Measurements from ENCODE around the gene AHI1. TPM values are rescaled to one million over a fixed set of nuclear protein-coding genes. Genes with fewer than 3 reads are reported as not detected.
A peak's percentile ranks its signal among the peaks of the same experiment; 100 is the strongest.

AHI1 gene
- total and polyA plus RNA-seq, 2 donors (not counting 1 experiment from before 2014, with no cell fraction given), result 8.3 to 61.7 TPM

DNA sequence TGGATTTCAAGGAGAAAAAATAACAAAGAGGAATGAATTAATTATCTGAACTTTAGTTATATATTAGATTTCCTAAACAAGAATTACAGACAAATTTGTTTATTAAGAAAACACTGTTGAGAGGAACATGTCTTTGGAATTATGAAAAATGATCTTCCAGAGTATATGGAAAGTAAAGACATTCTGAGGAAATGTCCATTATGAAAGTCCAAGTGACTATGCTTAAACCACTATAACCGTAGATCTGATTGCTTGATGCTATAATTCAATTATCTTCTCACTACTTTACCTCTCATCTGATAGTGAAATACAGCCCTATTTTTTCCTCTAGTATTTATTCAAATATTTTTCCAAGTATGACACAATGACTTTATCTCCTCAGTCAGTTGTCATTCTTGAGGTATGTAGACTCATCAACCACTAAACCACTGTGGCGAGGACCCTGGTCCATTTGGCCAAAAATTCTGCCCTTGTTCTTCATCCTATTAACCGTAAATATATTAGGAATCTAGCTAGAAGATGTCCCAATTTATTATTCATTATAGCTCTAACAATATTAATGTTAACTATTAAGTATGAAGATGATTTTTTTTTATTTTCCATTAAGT is 37.3 kb upstream of the AHI1 start:
- H3K27ac Mint-ChIP-seq, result no peak overlapping the region
- TF ChIP-seq, protein P1, sequence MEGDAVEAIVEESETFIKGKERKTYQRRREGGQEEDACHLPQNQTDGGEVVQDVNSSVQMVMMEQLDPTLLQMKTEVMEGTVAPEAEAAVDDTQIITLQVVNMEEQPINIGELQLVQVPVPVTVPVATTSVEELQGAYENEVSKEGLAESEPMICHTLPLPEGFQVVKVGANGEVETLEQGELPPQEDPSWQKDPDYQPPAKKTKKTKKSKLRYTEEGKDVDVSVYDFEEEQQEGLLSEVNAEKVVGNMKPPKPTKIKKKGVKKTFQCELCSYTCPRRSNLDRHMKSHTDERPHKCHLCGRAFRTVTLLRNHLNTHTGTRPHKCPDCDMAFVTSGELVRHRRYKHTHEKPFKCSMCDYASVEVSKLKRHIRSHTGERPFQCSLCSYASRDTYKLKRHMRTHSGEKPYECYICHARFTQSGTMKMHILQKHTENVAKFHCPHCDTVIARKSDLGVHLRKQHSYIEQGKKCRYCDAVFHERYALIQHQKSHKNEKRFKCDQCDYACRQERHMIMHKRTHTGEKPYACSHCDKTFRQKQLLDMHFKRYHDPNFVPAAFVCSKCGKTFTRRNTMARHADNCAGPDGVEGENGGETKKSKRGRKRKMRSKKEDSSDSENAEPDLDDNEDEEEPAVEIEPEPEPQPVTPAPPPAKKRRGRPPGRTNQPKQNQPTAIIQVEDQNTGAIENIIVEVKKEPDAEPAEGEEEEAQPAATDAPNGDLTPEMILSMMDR (IDR thresholded peaks at IDR 0.05), result no peak
- TF ChIP-seq EZH2 (IDR thresholded peaks at IDR 0.05; ENCODE audit: borderline replicate concordance, insufficient read depth, low read depth, low read length, poor library complexity, severe bottlenecking), result no peak
- H3K27me3 Mint-ChIP-seq, result peaks cover 10% of the 10 kb centered on the region
- peaks cover 8% of the 10 kb centered on the region for H3K4me1 Mint-ChIP-seq
- peaks cover 2% of the 10 kb centered on the region for H3K9me3 Mint-ChIP-seq (ENCODE audit: insufficient read depth)
- CTCF ChIA-PET, result interaction anchor here (0.9 to 5.2 kb wide), 17 partner anchors 15 to 782 kb away, joined by 3 to 54 read pairs (median 5); no protein-coding TSS in a partner anchor
- Histone ChIP-seq H4K20me1 (ENCODE audit: control insufficient read depth, insufficient read depth, low read length, poor library complexity, severe bottlenecking) (no peaks in the 10 kb centered on the region), H3K36me3 (replicated peaks in 1 of 2; ENCODE audit: control extremely low read depth in 1 of 2, control insufficient read depth in 1 of 2, extremely low read depth in 1 of 2, insufficient read depth in 2 of 2, low read length in 1 of 2) (no peaks in the 10 kb centered on the region), H2AFZ (ENCODE audit: insufficient read depth, low read depth, low read length, poor library complexity, severe bottlenecking) (no peak overlapping the region), H3K9me3 (ENCODE audit: control extremely low read depth in 1 of 3, control insufficient read depth in 2 of 3, insufficient read depth in 1 of 3, low read length in 2 of 3) (peaks cover 0 to 4% (median 0%) of the 10 kb centered on the region in 3 donors), H3K4me1 (ENCODE audit: control insufficient read depth in 2 of 2, insufficient read depth in 2 of 2, low read length in 2 of 2) (no peaks in the 10 kb centered on the region), H3K27ac (ENCODE audit: low read length in 2 of 2) (no peak overlapping the region), H3K4me2 (replicated peaks; ENCODE audit: low read depth, low read length, poor library complexity, severe bottlenecking) (no peak overlapping the region), H3K9ac (ENCODE audit: low read length) (no peak overlapping the region), H3K4me3 (ENCODE audit: control extremely low read depth in 1 of 5, extremely low read depth in 1 of 5, insufficient read depth in 1 of 5, low read depth in 2 of 5, low read length in 4 of 5) (no peak overlapping the region), H3K79me2 (ENCODE audit: control insufficient read depth, insufficient read depth, low read length) (no peaks in the 10 kb centered on the region), H3K27me3 (replicated peaks in 1 of 4; ENCODE audit: control extremely low read depth in 1 of 4, control insufficient read depth in 3 of 4, insufficient read depth in 4 of 4, low read length in 3 of 4) (no peaks in the 10 kb centered on the region)
- intact Hi-C loops (cut with micrococcal nuclease), result no loop called here
- POLR2A ChIA-PET, result no interaction called here
- DNase-seq (no peak), ATAC-seq (ENCODE audit: low read depth) (no peak)
- no CpG with 5 or more reads among the region's 3 CpGs for WGBS (ENCODE audit: insufficient coverage)
- no peak overlapping the region for H3K4me3 Mint-ChIP-seq

DNA sequence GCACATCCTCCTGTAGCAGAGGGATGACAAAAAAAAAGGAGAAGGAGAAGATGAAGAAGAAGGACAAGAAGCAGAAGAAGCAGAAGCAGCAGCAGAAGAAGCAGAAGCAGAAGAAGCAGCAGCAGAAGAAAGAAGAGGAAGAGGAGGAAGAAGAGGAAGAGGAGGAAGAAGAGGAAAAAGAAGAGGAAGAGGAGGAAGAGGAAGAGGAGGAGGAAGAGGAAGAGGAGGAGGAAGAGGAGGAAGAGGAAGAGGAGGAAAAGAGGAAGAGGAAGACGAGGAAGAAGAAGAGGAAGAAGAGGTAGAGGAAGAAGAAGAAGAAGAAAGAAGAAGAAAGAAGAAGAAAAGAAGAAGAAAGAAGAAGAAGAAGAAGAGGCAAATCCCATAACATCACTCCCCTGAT is 35.0 kb upstream of the AHI1 start:
- no peaks in the 10 kb centered on the region for H3K4me1 ChIP-seq (ENCODE audit: control insufficient read depth in 2 of 2, insufficient read depth in 2 of 2, low read length in 2 of 2)
- CTCF ChIA-PET, result no interaction called here
- H4K20me1 ChIP-seq (ENCODE audit: control insufficient read depth, insufficient read depth, low read length, poor library complexity, severe bottlenecking), result no peaks in the 10 kb centered on the region
- ATAC-seq (ENCODE audit: low read depth), result no peak
- Mint-ChIP-seq H3K4me1 (peaks cover 8% of the 10 kb centered on the region), H3K4me3 (no peak overlapping the region), H3K27me3 (peaks cover 5% of the 10 kb centered on the region), H3K27ac (no peak overlapping the region), H3K9me3 (ENCODE audit: insufficient read depth) (peaks cover 2% of the 10 kb centered on the region)
- whole genome bisulfite sequencing (ENCODE audit: insufficient coverage), result 25% methylated on average over 1 of the region's 1 CpG
- H2AFZ ChIP-seq (ENCODE audit: insufficient read depth, low read depth, low read length, poor library complexity, severe bottlenecking), result no peak overlapping the region
- intact Hi-C loops (cut with micrococcal nuclease), result no loop called here
- DNase-seq, result no peak
- POLR2A ChIA-PET, result no interaction called here
- TF ChIP-seq, protein P1 (IDR thresholded peaks at IDR 0.05), result peak; percentile 10
- TF ChIP-seq EZH2 (IDR thresholded peaks at IDR 0.05; ENCODE audit: borderline replicate concordance, insufficient read depth, low read depth, low read length, poor library complexity, severe bottlenecking), result no peak
- H3K27ac ChIP-seq (ENCODE audit: low read length in 2 of 2), result no peak overlapping the region
- no peaks in the 10 kb centered on the region for H3K79me2 ChIP-seq (ENCODE audit: control insufficient read depth, insufficient read depth, low read length)
- H3K36me3 ChIP-seq (replicated peaks in 1 of 2; ENCODE audit: control extremely low read depth in 1 of 2, control insufficient read depth in 1 of 2, extremely low read depth in 1 of 2, insufficient read depth in 2 of 2, low read length in 1 of 2), result no peaks in the 10 kb centered on the region
- H3K4me2 ChIP-seq (replicated peaks; ENCODE audit: low read depth, low read length, poor library complexity, severe bottlenecking), result no peak overlapping the region
- H3K27me3 ChIP-seq (replicated peaks in 1 of 4; ENCODE audit: control extremely low read depth in 1 of 4, control insufficient read depth in 3 of 4, insufficient read depth in 4 of 4, low read length in 3 of 4), result no peaks in the 10 kb centered on the region
- no peak overlapping the region for H3K9ac ChIP-seq (ENCODE audit: low read length)
- H3K9me3 ChIP-seq (ENCODE audit: control extremely low read depth in 1 of 3, control insufficient read depth in 2 of 3, insufficient read depth in 1 of 3, low read length in 2 of 3), result peaks cover 0 to 4% (median 0%) of the 10 kb centered on the region in 3 donors
- H3K4me3 ChIP-seq (ENCODE audit: control extremely low read depth in 1 of 5, extremely low read depth in 1 of 5, insufficient read depth in 1 of 5, low read depth in 2 of 5, low read length in 4 of 5), result no peak overlapping the region

All from B cell (primary cell).